LNCAP (cell line): ENCODE results near the gene TAS1R2.

Source experiments
- TF ChIP-seq, protein P1 (sequence below): fragments of 450-650 bp; IDR thresholded peaks from 2 replicates; pipeline ENCODE4 v1.5.1; 2017; ENCODE audit warnings: mild to moderate bottlenecking

TAS1R2 gene

GRCh38 chr1:18901147-18901951 is 41.9 kb upstream of the TAS1R2 start:
- TF ChIP-seq, protein P1, sequence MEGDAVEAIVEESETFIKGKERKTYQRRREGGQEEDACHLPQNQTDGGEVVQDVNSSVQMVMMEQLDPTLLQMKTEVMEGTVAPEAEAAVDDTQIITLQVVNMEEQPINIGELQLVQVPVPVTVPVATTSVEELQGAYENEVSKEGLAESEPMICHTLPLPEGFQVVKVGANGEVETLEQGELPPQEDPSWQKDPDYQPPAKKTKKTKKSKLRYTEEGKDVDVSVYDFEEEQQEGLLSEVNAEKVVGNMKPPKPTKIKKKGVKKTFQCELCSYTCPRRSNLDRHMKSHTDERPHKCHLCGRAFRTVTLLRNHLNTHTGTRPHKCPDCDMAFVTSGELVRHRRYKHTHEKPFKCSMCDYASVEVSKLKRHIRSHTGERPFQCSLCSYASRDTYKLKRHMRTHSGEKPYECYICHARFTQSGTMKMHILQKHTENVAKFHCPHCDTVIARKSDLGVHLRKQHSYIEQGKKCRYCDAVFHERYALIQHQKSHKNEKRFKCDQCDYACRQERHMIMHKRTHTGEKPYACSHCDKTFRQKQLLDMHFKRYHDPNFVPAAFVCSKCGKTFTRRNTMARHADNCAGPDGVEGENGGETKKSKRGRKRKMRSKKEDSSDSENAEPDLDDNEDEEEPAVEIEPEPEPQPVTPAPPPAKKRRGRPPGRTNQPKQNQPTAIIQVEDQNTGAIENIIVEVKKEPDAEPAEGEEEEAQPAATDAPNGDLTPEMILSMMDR = no peak

GRCh38 chr1:18900303-18900841 is 40.9 kb upstream of the TAS1R2 start:
- TF ChIP-seq, protein P1 = no peak

DNA sequence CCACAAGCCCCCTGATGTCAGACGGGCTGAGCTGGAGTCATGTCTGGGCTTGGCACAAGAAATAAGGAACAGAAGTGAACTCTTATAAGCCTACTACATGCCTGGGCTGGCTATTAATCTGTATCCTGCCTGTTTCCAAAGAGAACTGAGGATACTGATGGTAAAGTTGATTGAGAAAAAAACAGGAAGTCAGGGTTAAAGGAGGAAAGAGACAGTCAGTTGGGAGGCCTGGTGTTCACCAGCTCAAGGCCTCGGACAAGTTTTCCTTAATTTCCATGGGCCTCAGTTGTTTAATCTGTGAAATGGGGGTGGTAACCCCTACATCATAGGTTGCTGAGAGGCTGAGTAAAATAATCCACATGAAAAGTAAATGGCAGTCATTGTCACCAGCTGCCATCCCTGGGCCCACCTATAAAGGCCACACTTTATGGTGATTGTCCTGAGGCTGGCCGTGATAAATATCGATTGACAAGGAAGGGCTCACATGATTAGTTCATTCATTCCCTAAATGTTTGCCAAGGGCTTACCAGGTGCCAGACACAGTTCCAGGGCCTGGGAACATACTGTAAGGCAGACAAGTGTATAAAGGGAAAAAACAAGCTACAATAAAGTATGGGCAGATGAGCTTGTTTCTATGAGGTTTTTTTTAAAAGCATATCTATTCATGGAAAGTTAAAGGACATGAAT is 40.0 kb upstream of the TAS1R2 start:
- TF ChIP-seq, protein P1 = no peak

- TF ChIP-seq, protein P1 = no peak
Observed at GRCh38 chr1:18898567-18898966, 39.1 kb upstream of the TAS1R2 start.

GRCh38 chr1:18895317-18895716 is 35.9 kb upstream of the TAS1R2 start:
- TF ChIP-seq, protein P1 = no peak

GRCh38 chr1:18893120-18893519 is 33.7 kb upstream of the TAS1R2 start:
- TF ChIP-seq, protein P1 = no peak

GRCh38 chr1:18891426-18891780 is 31.9 kb upstream of the TAS1R2 start:
- TF ChIP-seq, protein P1 = no peak
